ENCODE measurements around the gene HOXA7.

Gene HOXA7

DNA sequence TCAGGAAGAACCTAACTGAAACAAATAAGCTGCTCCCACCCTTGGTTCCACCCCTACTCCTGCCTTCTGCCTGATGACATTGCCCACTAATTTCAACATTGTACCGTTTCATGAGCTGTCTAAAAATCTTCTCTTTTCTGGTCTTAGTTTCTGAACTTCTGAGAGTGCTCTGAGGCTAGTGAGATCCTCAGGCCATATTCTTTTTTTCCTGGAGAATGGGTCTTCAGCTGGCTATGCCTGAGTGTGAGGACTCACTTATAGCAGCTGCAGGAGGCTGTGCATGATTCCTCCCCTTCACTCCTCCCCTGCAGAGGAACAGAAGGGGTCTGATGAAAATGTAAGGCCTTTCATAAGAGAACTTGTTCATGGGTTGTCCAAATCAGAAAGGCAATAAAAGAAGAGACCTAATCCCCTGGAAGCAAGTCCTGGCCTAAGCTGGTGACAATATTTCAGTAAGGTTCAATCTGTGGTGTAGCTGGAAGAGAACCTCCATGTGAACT, 37.0 kb downstream of the HOXA7 start:
- no peak for DNase-seq (ENCODE audit: low read depth in 2 of 2)

DNA sequence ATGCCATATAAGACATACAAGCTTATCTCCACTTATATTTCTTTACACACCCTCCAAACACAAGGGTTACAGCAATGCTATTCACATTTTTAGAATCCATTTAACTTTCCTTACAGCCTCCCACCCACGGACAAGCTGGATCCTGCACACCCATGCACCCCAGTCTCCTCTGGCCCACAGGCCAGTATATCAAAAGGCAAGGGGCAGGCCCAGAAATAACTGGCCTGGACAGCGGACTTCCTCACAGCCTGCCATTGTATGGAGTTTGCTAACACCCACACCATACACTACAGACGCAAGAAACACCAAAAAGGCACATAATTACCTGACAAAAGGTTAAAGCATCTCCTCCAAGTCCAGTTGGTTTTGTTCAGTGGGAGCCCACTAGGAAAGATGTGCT, 37.9 kb downstream of the HOXA7 start:
- DNase-seq (ENCODE audit: low read depth in 2 of 2), result no peak

DNA sequence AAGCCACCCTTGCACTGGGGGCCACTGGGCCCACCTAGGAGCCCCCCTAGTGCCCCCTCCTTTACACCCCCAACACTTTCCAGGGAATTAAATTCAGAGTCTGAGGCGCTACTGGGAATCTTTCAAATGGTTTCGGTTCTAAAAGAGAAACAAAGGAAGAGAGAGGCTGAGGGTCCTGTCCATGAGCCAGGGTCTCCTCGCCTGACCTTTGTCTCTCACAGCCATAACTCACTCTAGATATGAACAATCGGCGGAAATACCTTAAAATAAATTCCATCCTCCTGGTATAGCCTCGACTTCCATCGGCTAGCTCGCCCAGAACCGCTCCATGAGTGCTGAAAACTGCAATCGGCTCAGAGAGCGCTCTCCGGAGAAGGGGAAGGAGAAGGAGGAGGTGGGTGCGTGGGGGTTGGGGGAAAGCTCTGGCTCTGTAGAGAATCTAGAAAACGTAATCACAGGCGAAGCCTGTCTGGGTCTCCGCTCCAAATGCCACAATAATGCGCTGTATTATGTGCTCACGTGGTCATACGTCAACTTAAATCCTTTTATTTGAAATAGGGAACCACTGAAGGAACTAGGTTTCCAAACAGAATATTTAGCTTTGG, 38.5 kb downstream of the HOXA7 start:
- DNase-seq (ENCODE audit: low read depth in 2 of 2), result no peak

DNA sequence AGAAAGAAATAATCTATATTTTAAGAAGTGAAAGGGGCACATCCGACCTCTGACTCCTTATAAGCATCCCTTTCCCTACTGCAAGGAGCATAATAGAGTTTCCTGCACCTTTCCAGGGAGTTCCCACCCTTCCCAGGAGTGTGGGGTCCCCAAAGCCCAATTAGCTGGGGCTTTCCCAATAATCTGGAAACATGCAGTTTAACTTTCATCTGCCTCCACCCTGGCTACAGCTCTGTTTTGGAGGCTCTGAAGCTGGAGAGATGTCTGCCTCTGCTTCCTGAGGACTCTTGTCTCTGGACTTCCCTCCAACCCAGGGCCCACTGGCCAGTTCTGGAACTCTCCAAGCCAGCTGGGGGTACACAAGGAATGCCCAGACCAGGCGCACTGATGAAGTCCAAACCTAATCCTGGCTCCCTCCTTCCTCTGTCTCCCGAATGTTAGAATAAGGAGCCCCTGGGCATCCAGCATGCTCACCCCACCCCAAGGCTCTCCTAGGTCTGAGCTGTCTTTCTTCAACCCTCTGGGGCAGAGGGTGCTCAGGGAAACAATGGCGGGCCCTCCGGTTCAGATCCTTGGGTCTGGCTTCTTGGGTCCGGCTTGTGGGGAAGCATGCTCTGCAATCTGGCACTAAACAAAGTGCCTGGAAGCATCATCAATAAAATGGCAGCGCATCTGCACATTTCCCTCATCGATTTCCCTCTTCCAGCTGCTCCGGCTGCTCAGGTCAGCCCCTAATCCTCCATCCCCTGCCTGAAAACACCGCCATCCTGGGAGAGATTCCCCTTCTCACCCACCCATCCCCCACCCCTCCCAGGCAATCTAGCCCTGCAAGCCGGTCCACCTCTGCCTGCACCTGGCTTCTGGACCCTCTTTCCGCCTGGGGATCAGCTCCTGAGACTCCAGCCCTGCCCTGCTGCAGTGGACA, 39.3 kb downstream of the HOXA7 start:
- DNase-seq (ENCODE audit: low read depth in 2 of 2), result no peak

DNA sequence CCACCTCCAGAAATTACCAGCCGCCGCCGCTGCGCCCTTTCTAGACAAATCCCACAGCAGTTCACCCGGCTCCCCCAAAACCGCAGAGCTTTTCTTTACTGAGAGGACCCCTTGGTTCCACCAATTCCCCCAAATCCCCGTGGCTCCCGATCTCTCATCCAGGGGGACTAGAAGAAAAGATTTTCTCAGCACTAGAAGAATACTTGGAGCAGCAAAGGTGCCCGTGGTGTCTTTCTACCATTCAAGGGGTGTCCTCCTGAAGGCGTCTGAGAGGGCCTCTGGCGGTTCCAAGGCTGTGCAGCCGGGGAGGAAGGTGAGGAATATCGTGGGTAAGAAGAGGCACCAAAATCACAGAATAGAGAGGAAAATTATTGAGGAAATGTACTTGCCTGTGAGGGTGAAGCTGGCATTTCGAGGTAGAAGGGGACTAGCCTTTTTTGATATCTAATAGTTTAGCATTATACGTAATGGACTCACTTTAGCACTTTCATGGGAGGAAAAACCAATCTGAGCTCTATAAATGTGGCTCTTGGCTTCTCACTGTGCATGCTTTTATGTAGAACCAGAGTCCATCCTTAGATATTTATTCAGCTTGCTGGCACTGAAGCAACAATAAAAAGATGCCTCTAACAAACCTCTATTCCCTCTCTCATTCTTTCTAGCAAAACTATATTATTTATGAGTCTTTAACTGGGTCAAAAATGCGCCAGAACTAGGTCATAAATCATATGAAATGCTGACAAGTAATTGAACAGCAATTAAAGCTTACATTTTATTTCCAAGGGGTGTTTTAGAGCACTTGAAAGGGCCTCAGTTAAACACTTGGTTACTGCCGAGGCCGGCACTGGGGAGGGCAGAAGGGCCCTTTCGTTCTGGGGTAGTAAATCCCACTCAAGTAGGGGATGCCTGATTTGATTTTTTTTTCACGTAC, 40.2 kb downstream of the HOXA7 start:
- no peak for DNase-seq (ENCODE audit: low read depth in 2 of 2)

DNA sequence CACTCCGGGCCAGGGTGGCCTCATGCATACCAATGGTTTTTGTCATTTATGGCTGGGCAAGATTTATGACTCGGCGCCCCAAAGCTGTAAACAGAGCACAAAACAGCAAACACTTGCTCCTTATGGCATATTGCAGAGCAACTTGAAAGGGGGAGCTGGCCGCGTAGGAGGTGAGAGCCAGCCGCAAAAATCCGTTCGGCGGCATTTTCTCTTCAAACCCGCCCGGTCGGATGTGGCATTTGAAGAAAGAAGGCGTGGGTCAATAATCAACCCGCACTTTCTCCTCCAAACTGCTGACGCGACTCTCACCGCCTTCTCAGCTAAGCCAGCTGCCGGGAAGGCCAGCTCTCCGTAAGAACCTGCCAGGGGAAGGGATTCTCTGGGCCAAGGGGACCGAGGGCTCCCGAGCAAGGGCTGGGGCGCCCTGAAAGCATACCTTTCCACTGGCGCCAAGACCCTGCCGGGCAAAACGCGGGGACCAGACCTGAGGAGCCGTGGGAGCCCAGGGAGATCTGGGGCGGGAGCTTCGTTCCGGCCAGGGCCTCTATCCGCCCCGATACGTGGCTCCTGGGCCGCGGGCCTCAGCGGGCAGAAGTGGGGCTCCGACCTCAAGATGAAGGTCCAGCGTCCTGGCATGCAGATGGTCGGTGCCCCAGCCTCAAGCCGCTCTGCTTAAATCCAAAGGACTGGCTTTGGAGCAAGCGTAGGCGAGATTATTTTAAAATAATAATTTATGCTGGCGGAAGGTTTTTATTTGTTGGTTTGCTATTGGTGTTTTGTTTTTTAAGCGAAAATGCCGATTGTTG, 41.1 kb downstream of the HOXA7 start:
- DNase-seq (ENCODE audit: low read depth in 2 of 2), result no peak

DNA sequence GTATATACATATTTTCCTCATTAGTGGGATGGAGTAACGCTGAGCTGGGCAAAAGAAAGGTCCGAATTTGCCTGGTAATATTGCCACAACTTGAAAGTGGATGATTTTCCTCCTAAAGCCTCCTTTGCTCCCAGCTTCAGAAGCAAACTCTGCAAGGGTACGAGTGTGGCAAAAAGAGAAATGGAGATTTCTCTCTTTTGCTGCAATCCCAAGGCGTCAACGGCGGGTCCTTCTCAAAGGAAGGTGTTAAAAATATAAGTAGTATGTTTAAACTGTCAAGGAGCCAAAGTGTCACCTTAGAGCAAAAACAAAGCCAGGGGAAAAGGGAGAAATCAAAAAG, 41.6 kb downstream of the HOXA7 start:
- DNase-seq (ENCODE audit: low read depth in 2 of 2), result no peak

DNA sequence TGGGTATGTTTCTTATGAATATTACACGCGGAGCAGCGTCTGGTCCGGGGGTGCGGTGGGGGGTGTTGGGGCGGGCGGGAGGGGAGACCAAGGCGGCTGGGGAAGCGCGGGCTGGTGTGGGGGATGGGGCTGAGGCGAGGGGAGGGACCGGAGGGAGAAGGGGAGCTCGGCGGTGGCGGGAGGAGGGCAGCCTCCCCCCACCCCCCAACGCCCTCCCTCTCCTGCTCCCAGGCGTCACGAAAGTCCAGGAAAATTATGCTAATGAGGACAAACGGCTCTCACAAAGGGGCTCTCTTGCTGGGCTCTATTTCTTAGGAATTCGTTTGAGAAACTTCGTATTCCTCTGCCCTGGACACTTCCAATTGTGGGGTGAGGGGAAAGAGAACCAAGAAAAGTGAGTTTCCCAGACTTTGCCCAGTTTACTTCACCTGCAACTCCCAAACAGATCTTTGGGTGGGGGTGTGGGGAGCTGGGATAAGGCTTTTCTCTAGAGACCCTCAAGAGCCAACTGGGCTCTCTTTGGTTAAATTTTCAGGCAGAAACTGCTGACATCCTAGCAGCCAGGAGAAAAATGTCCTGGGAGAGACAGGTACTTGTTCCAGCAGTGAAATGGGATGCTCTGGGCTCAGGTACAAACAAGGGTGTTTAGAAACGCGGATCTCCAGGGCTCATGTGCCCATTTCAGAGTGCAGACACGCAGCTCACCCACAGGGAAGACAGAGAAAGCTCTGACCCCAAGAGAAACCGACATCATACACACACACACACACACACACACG, 42.3 kb downstream of the HOXA7 start:
- no peak for DNase-seq (ENCODE audit: low read depth in 2 of 2)

DNA sequence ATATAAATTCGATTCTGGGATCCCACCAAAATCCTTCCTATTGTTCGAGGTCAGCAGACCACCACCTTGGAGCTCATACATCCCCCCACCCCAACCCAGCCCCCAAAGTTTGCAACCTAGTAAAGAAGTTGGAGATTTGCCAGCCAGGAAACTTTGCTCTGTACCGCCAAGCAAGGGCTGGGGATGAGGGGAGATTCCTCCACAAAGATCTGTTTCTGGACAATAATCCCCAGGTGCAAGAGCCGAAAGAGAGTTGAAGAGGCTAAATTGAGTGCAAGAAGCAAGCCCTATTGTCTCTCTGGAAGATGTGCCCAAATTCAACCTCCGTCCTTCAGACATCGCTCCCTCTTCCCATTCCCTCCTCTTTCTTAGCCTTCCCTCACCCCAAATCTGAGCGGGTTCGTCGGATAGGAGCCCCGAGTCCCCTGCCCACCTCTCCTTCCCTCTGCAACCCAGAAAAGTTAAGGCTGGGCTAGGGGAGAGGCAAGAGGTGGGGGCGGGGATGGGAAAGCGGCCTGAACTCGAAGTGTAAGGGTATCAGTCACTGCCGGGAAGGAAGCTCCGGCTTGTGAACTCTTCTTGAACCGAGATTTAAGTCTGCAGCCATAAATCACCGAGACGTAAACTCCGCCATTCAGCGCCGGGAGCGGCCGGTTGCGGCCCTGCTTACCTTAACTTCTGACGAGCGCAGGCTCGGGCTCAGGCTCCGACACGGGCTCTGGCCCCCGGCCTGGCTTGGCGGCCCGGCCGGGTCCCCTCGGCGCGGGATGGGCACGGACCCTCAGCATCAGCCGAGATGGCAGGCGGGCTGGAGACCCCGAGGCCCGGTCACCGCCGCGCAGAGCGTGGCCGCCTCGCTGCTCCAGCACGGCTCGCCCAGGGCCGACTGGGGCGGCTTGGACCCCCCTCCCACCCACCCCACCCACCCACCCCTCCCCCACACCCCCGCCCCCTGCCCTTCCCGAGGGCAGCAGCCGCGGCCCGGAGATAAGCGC, 43.2 kb downstream of the HOXA7 start:
- DNase-seq (ENCODE audit: low read depth in 2 of 2), result no peak

DNA sequence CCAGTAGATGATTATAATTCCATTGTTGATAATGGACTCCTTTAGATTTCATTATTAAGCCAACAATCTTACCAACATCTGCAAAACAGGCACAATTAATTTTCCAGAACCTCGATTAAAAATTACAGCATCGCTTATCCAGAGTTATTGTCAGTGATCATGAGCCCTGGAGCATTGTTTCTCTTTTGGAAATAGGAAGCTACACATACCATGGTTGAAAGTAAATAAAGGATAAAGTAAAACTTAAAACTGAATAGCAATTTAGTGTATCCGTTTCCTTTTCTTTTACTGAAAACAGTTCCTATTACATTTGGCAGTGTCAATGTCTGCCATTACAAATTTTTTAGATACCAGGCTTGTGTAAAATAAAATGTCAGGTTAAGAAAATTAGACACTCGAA, 44.1 kb downstream of the HOXA7 start:
- DNase-seq (ENCODE audit: low read depth in 2 of 2), result no peak

DNA sequence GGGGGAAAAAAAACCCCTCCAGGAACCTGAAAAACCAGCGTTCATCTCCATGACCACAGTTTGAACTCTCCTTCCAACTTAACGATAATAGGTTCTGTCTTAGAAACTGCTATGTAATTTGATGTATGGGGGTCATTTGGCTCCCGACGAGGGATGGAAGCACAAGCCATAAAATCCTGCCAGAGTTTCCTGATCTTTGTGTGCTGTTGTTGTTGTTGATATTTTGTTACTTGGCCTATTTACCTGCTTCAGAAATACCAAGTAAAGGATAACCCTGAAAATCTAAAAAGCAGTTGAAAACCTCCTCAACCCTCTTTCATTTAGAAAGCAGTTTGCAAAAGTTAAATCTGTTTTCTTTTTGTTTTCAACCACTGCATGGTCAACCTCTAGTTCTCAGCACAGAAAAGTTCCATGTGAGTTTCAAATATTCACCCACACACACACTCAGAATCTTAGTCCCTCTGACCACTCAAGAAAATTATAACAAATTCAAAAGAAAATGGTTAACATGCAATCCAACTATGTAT, 44.7 kb downstream of the HOXA7 start:
- no peak for DNase-seq (ENCODE audit: low read depth in 2 of 2)

DNA sequence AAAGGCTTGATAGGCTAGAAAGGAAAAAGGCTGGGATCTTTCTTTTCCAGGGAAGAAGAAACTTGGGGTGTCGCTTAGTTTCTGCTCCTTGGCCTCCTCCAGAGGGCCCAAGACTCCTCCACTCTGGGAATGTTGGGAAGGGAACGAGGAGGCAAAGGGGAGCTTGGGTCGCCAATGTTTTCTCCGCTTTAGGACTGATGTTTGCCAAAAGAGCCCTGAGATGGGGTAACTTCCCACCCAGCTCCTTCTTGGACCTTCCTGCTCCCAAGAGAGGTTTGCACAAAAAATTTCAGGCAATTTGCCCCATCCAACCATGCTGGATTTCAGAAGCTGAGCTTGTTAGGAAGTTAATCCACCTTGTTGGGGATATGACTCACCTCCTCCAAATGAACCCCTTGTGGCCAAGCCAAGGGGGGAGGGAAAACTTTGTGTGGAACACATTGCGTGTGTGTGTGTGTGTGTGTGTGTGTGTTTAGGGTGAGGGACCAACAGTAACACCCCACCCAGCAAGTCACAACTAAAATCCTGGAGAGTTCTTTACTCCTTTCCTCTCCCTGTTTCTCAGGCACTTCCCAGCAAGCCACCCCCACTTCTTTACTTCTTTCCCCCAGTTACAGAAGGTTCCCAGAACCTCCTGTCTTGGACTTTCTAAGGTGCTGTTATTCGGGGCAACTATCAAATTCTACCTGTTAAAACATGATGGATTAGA, 45.3 kb downstream of the HOXA7 start:
- DNase-seq (ENCODE audit: low read depth in 2 of 2), result no peak

DNA sequence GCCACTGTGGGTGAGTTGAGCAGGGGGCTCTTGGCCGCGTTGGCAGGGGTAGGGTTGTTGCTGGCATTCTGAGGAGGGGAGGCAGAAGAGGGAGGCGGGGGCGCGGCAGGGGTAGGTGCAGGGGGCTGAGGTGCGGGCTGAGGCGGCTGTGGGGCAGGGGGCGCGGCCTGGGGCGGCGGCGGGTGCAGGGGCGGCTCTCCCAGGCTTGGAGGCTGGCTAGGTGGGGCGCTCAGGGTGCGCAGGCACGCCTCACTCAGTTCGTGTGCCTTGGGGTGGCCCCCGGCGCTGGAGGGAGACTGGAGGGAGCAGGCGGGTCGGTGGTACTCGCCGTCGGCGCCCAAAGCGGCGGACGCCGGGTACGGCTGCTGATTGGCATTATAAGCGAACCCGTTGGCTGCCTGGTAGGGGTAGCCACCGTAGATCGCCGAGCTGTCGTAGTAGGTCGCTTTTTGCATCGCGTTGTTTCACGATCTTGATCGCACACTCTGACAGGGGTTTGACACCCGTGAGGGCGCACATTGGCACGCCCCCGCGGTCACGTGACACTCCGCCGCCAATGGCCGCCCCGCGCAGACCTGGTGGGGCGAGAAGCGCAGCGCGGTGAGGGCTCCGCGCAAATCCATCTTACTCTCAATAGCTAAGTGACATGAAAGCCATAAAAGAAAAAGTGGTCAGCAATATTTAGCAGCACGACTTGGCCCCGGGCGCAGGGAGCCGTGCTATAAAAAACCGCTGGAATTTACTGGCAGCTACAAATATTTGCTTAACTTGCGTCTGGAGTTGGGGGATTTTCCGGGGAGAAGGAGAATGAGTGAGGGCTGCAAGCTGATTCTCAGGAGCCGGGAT, 46.1 kb downstream of the HOXA7 start:
- DNase-seq (ENCODE audit: low read depth in 2 of 2), result no peak

DNA sequence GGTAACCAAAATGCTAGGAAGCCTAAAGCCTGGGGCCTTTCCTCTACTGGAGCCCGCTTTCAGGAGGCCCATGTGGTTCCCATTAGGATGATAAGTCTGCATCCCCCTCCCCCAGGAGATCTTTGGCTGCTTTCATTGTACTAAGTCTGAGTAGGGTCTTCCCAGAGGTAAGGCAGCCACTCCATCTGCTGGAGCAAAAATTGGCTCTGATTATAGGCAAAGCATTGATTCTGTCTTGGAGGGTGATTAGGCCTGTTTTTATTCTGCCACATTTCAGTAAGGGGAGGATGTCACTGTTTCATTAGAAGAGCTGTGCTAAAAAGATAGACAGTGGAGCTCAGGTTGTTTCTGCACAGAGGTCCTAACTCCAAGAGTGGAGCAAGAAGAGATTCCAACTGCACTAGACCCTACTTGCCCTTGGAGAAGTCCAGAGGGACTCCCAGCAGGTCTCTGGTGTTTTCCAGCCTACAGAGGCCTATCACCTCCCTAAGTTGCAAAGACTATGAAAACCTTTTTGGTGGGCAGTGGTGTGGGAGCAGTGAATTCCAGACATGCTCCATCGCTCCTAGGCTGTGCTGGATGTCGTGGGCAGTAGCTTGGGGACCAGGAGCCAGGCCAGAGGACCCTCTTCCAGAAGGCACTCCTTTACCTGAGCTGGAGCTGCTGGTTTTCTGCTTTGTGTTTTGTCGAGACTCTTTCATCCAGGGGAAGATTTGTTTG, 46.8 kb downstream of the HOXA7 start:
- no peak for DNase-seq (ENCODE audit: low read depth in 2 of 2)

DNA sequence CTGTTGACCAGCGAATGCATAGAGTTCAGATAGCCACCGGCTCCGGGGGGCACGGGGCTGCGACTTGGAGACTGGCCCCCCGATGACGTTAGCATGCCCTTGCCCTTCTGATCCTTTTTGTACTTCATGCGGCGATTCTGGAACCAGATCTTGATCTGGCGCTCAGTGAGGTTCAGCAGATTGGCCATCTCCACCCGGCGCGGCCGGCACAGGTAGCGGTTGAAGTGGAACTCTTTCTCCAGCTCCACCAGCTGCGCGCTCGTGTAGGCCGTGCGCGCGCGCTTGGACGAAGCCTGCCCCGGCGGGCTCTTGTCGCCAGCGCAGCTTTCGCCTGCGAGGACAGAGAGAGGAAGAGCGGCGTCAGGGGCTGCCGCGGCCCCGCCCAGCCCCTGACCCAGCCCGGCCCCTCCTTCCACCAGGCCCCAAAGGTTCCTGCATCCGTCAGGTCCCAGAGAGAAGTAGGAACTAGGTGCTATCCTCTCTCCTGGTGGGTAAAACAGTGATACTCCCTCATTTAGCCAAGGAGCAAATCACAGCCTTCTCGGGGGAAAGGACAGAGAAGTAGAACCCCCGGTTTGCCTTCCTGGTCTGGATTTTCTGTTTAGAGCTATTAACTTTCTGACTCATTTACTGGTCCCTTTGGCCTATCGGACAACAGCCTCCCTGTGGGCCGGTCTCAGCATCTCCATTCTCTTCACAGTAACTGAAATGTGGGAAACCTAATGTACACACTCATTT, 47.9 kb downstream of the HOXA7 start:
- no peak for DNase-seq (ENCODE audit: low read depth in 2 of 2)
